Upper lobe of left lung (tissue), 6 donors: ENCODE measurements around the gene RNASE11. TPM values are rescaled to one million over a fixed set of nuclear protein-coding genes. Genes with fewer than 3 reads are reported as not detected.

Experiments used
- ATAC-seq, 2 donors: fragments of 200-7000 bp; cut with Tn5 transposase; one replicate each; pipeline ENCODE4 v1.9.1; 2022; ENCODE audit warnings: mild to moderate bottlenecking in 2 of 2, moderate library complexity in 2 of 2; ENCODE audit not compliant: low FRiP score in 2 of 2
- DNase-seq, 2 donors: peaks; one replicate each; pipeline ENCODE4 v3.0.0-alpha.2; 2019 to 2020
- H3K27ac ChIP-seq, 4 donors: fragments of 200-600 bp; sonication (generic); one replicate each; pipeline ENCODE4 v1.5.1; 2016 to 2019
- H3K27me3 ChIP-seq, 4 donors: fragments of 200-600 bp; sonication (generic); one replicate each; pipeline ENCODE4 v1.5.1; 2017 to 2019
- H3K36me3 ChIP-seq, 4 donors: fragments of 200-600 bp; sonication (generic); one replicate each; pipeline ENCODE4 v1.5.1; 2016 to 2019
- H3K4me1 ChIP-seq, 4 donors: fragments of 200-600 bp; sonication (generic); one replicate each; pipeline ENCODE4 v1.5.1; 2018 to 2019
- H3K4me3 ChIP-seq, 4 donors: fragments of 200-600 bp; sonication (generic); one replicate each; pipeline ENCODE4 v1.5.1; 2017 to 2019; ENCODE audit warnings: mild to moderate bottlenecking in 2 of 4, moderate library complexity in 1 of 4
- H3K9me3 ChIP-seq, 4 donors: fragments of 200-600 bp; sonication (generic); one replicate each; pipeline ENCODE4 v1.5.1; 2018 to 2019
- CTCF ChIP-seq, 6 experiments: fragments of 450-650 bp in 4 of 6; fragments of 200-600 bp in 2 of 6; sonication (generic) in 2 of 6; IDR thresholded peaks; one replicate each; pipeline ENCODE4 v1.5.1; 2016 to 2019; ENCODE audit warnings: antibody characterized with exemption in 6 of 6
- EP300 ChIP-seq, 4 donors: sonication (generic); formaldehyde crosslinking; IDR thresholded peaks; one replicate each; pipeline ENCODE4 v1.5.1; 2017; ENCODE audit warnings: antibody characterized with exemption in 4 of 4, control low read depth in 2 of 4
- POLR2A ChIP-seq, 4 donors: fragments of 450-650 bp; IDR thresholded peaks; one replicate each; pipeline ENCODE4 v1.5.1; 2016 to 2017; ENCODE audit warnings: antibody characterized with exemption in 4 of 4, mild to moderate bottlenecking in 2 of 4
- POLR2AphosphoS5 ChIP-seq, 2 donors: sonication (generic); formaldehyde crosslinking; IDR thresholded peaks; one replicate each; pipeline ENCODE4 v1.5.1; 2017; ENCODE audit warnings: antibody characterized with exemption in 2 of 2
- WGBS, 2 donors: methylation state at CpG; one replicate each; pipeline ENCODE4 v1.1.5; 2017 to 2018; 5-methylcytosine and 5-hydroxymethylcytosine counted together
- total RNA-seq, 6 donors: library from RNA; depleted of rRNA in 4 of 6; stranded (reverse); fragments of >200 nt in 4 of 6; gene quantifications; one replicate each; pipeline versions ENCODE4 v1.1.0 to v1.2.1, GENCODE V29; 2016 to 2021
- donor health status: DM: no; HTN: no; CAD: no; lungs with moderate emphysema.
- donor health status: DM: no; HTN: yes; CAD: no; lungs with severe emphysema.

Gene RNASE11
- total RNA-seq, 6 donors from 2014 or later, result not detected

GRCh38 chr14:20539906-20540305 is 47.9 kb downstream of the RNASE11 start:
- Histone ChIP-seq H3K27ac (no peak overlapping the region), H3K36me3 (no peaks in the 10 kb centered on the region), H3K4me3 (no peak overlapping the region), H3K4me1 (no peaks in the 10 kb centered on the region), H3K9me3 (no peaks in the 10 kb centered on the region), H3K27me3 (no peaks in the 10 kb centered on the region)
- TF ChIP-seq POLR2A (IDR thresholded peaks at IDR 0.05) (no peak), POLR2AphosphoS5 (IDR thresholded peaks at IDR 0.05) (no peak), CTCF (IDR thresholded peaks at IDR 0.05) (no peak), EP300 (IDR thresholded peaks at IDR 0.05) (no peak)
- WGBS, 2 donors, result 57% methylated on average over 4 of the region's 4 CpGs
- DNase-seq (no peak), ATAC-seq (no peak)

Other genes starting within 250 kb of the RNASE11 start
- 10 to 100 TPM; 11.6 to 31.4 (median 17.6) TPM for gene PARP2, start 244.4 kb downstream of the RNASE11 start, total RNA-seq
- 10 to 100 TPM; 23.3 to 97.4 (median 39.6) TPM for gene TEP1, start 174.5 kb downstream of the RNASE11 start, total RNA-seq
- under 1 TPM in 3 of 6 donors, not detected in 3; 0.22 to 0.60 (median 0.24) TPM for gene KLHL33, start 151.8 kb downstream of the RNASE11 start, total RNA-seq
- gene OSGEP, start 133.2 kb downstream of the RNASE11 start, total RNA-seq, result 10 to 100 TPM; 31.7 to 58.8 (median 48.1) TPM
- 100 to 1,000 TPM in 4 of 6 donors, 10 to 100 TPM in 2; 81.5 to 134 (median 119) TPM for gene APEX1, start 132.8 kb downstream of the RNASE11 start, total RNA-seq
- 10 to 100 TPM; 20.8 to 58.7 (median 34.2) TPM for gene PIP4P1, start 126.6 kb downstream of the RNASE11 start, total RNA-seq
- gene PNP, start 118.6 kb downstream of the RNASE11 start, total RNA-seq, result 10 to 100 TPM in 5 of 6 donors, 1 to 10 TPM in 1; 6.3 to 98.8 (median 32.9) TPM
- gene RNASE10, start 82.5 kb downstream of the RNASE11 start, total RNA-seq, result 1 to 10 TPM in 1 of 6 donors, under 1 TPM in 1, not detected in 4; 0.64 to 1.0 TPM
- not detected for gene RNASE9, start 27.0 kb downstream of the RNASE11 start, total RNA-seq
- gene RNASE12, start 3.4 kb upstream of the RNASE11 start, total RNA-seq, result not detected
- not detected for gene OR6S1, start 53.7 kb upstream of the RNASE11 start, total RNA-seq
- gene RNASE4, start 96.6 kb upstream of the RNASE11 start, total RNA-seq, result 100 to 1,000 TPM in 1 of 6 donors, 10 to 100 TPM in 5; 14.7 to 108 (median 26.7) TPM
- gene ANG, start 100.8 kb upstream of the RNASE11 start, total RNA-seq, result 10 to 100 TPM; 16.8 to 47.4 (median 29.5) TPM
- not detected for gene EDDM3A, start 157.9 kb upstream of the RNASE11 start, total RNA-seq
- gene EDDM3B, start 180.4 kb upstream of the RNASE11 start, total RNA-seq, result not detected
- gene RNASE6, start 193.3 kb upstream of the RNASE11 start, total RNA-seq, result 10 to 100 TPM in 4 of 6 donors, 1 to 10 TPM in 2; 3.0 to 29.9 (median 15.2) TPM
- gene RNASE1, start 214.8 kb upstream of the RNASE11 start, total RNA-seq, result 1,000 to 10,000 TPM in 2 of 6 donors, 100 to 1,000 TPM in 4; 229 to 1,558 (median 860) TPM